ENCODE measurements around the gene TMEM272.

DNA sequence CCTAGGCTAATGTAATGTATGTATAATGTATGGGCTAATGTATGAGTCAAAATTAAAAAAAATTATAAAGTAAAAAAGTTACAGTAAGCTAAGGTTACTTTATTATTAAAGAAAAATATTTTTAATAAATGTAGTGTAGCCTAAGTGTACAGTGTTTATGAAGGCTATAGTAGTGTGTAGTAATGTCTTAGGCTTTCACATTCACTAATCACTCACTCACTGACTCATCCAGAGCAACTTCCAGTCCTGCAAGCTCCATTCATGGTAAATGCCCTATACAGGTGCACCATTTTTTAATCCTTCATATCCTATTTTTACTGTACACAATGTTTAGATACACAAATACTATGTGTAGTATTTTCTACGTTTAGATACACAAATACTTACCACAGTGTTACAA lies 1.8 kb upstream of the TMEM272 start:
- TF ChIP-seq, protein P1, sequence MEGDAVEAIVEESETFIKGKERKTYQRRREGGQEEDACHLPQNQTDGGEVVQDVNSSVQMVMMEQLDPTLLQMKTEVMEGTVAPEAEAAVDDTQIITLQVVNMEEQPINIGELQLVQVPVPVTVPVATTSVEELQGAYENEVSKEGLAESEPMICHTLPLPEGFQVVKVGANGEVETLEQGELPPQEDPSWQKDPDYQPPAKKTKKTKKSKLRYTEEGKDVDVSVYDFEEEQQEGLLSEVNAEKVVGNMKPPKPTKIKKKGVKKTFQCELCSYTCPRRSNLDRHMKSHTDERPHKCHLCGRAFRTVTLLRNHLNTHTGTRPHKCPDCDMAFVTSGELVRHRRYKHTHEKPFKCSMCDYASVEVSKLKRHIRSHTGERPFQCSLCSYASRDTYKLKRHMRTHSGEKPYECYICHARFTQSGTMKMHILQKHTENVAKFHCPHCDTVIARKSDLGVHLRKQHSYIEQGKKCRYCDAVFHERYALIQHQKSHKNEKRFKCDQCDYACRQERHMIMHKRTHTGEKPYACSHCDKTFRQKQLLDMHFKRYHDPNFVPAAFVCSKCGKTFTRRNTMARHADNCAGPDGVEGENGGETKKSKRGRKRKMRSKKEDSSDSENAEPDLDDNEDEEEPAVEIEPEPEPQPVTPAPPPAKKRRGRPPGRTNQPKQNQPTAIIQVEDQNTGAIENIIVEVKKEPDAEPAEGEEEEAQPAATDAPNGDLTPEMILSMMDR (IDR thresholded peaks at IDR 0.05) = no peak
- TF ChIP-seq POLR2AphosphoS5 (IDR thresholded peaks at IDR 0.05) (no peak), EP300 (IDR thresholded peaks at IDR 0.05) (no peak), POLR2A (IDR thresholded peaks at IDR 0.05) (no peak)
